IMR-90 (cell line): Measurements from ENCODE around the gene KLHL14.

Source experiments
- BHLHE40 ChIP-seq: fragments of 150-350 bp; IDR thresholded peaks from 2 replicates; pipeline ENCODE4 v1.6.1; 2016; ENCODE audit warnings: mild to moderate bottlenecking, low read depth, low read length
- CEBPB ChIP-seq: IDR thresholded peaks from 2 replicates; pipeline ENCODE4 v1.6.1; 2012; ENCODE audit warnings: low read depth, low read length, improper control_type of control experiment
- CHD1 ChIP-seq: IDR thresholded peaks from 2 replicates; pipeline ENCODE4 v1.6.1; 2012; ENCODE audit warnings: low read depth, low read length, improper control_type of control experiment
- CTCF ChIP-seq: conservative IDR thresholded peaks from 2 replicates; pipeline ENCODE4 v1.5.1; 2012; ENCODE audit warnings: mild to moderate bottlenecking, low read depth, low read length, improper control_type of control experiment
- FOS ChIP-seq: fragments of 150-350 bp; IDR thresholded peaks from 2 replicates; pipeline ENCODE4 v1.6.1; 2016; ENCODE audit warnings: low read depth, low read length
- MAFK ChIP-seq: IDR thresholded peaks from 2 replicates; pipeline ENCODE4 v1.6.1; 2012; ENCODE audit warnings: low read depth, low read length, improper control_type of control experiment
- MXI1 ChIP-seq: IDR thresholded peaks from 2 replicates; pipeline ENCODE4 v1.6.1; 2012; ENCODE audit warnings: low read depth, mild to moderate bottlenecking, low read length, moderate library complexity, borderline replicate concordance
- NFE2L2 ChIP-seq: fragments of 150-350 bp; IDR thresholded peaks from 2 replicates; pipeline ENCODE4 v1.6.1; 2016; ENCODE audit warnings: low read depth, mild to moderate bottlenecking, low read length
- POLR2A ChIP-seq: IDR thresholded peaks from 2 replicates; pipeline ENCODE4 v1.6.1; 2012; ENCODE audit warnings: mild to moderate bottlenecking, low read depth, low read length
- RAD21 ChIP-seq: IDR thresholded peaks from 2 replicates; pipeline ENCODE4 v1.6.1; 2012; ENCODE audit warnings: low read length, improper control_type of control experiment
- RCOR1 ChIP-seq: IDR thresholded peaks from 2 replicates; pipeline ENCODE4 v1.6.1; 2012; ENCODE audit warnings: mild to moderate bottlenecking, low read length, improper control_type of control experiment; ENCODE audit not compliant: insufficient replicate concordance
- RFX5 ChIP-seq: IDR thresholded peaks from 2 replicates; pipeline ENCODE4 v1.8.0; 2012; ENCODE audit warnings: low read depth, mild to moderate bottlenecking, low read length, moderate library complexity
- SMC3 ChIP-seq: fragments of 150-350 bp; IDR thresholded peaks from 2 replicates; pipeline ENCODE4 v1.6.1; 2016; ENCODE audit warnings: low read depth, mild to moderate bottlenecking, antibody characterized with exemption, low read length, moderate library complexity
- TF ChIP-seq, protein P1 (sequence below): fragments of 150-350 bp; IDR thresholded peaks from 2 replicates; pipeline ENCODE4 v1.6.1; 2017; ENCODE audit warnings: mild to moderate bottlenecking, antibody characterized with exemption, low read length, low read depth

DNA sequence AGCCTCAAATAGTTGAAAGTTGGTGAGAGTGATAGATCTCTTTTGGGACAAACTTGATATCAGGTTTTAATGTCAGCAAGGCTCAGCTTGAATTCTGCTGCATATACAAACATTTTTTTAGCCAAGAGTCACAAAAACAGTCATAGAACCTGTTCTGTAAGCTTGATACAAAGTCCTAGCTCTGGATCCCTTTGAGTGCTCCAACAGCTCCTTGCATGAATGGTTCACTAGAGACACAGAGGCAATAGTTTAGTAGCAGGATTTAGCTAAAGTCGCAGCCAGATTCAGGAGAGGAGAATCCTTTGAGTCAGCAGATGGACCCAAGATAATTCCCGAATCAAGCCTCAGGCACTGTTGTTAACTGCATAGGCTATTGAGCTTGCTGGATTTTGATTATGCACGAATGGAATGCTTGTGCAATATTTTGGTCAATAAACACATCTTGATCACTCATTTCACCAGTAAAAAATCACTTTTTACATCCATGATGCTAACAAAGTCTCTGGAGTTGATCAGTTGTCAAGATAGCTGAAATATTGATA lies 148.6 kb downstream of the KLHL14 start:
- TF ChIP-seq CTCF (no peak), CEBPB (no peak), RAD21 (no peak), RFX5 (no peak), POLR2A (no peak), NFE2L2 (no peak), MAFK (no peak), BHLHE40 (no peak), SMC3 (no peak), CHD1 (no peak), RCOR1 (no peak), FOS (no peak), MXI1 (no peak)
- TF ChIP-seq, protein P1, sequence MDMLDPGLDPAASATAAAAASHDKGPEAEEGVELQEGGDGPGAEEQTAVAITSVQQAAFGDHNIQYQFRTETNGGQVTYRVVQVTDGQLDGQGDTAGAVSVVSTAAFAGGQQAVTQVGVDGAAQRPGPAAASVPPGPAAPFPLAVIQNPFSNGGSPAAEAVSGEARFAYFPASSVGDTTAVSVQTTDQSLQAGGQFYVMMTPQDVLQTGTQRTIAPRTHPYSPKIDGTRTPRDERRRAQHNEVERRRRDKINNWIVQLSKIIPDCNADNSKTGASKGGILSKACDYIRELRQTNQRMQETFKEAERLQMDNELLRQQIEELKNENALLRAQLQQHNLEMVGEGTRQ = no peak
